Breast epithelium (tissue), 4 donors: Measurements from ENCODE around the gene PMM2. TPM values are rescaled to one million over a fixed set of nuclear protein-coding genes. Genes with fewer than 3 reads are reported as not detected.
A peak's percentile ranks its signal among the peaks of the same experiment; 100 is the strongest.
"Not testable (repeated sequence)": the region's sequence is repeated elsewhere in the genome, so short reads cannot be mapped to it uniquely, and the experiment has no call there.

Experiments
- DNase-seq, 2 donors: peaks; one replicate each; pipeline ENCODE4 v3.0.0-alpha.2; 2019; ENCODE audit warnings: low spot score in 2 of 2
- H3K27ac ChIP-seq, 2 donors: fragments of 200-600 bp; sonication (generic) in 1 of 2; one replicate each; pipeline ENCODE4 v1.5.1; 2016 to 2019; ENCODE audit warnings: mild to moderate bottlenecking in 1 of 2
- H3K27me3 ChIP-seq, 2 donors: fragments of 200-600 bp; sonication (generic) in 1 of 2; one replicate each; pipeline versions ENCODE4 v1.5.1 to v1.6.0; 2017 to 2019; ENCODE audit warnings: control low read depth in 1 of 2, mild to moderate bottlenecking in 1 of 2
- H3K36me3 ChIP-seq: fragments of 200-600 bp; one replicate; pipeline ENCODE4 v1.5.1; 2019
- H3K4me1 ChIP-seq, 2 donors: fragments of 200-600 bp; sonication (generic); one replicate each; pipeline ENCODE4 v1.5.1; 2016 to 2019; ENCODE audit warnings: control low read depth in 1 of 2
- H3K4me3 ChIP-seq, 3 donors: fragments of 200-600 bp; sonication (generic); 1 replicate in 2 of 3; 2 replicates in 1 of 3; pipeline ENCODE4 v1.5.1; 2016 to 2019; ENCODE audit warnings: mild to moderate bottlenecking in 3 of 3, moderate library complexity in 2 of 3
- H3K9me3 ChIP-seq, 2 donors: fragments of 200-600 bp; sonication (generic) in 1 of 2; one replicate each; pipeline ENCODE4 v1.5.1; 2016 to 2019; ENCODE audit warnings: control low read depth in 1 of 2
- POLR2A ChIP-seq: fragments of 450-650 bp; IDR thresholded peaks from one replicate; pipeline ENCODE4 v1.6.1; 2016; ENCODE audit warnings: antibody characterized with exemption, mild to moderate bottlenecking, moderate library complexity
- POLR2AphosphoS5 ChIP-seq, 3 donors: sonication (generic); formaldehyde crosslinking; IDR thresholded peaks; one replicate each; pipeline ENCODE4 v1.6.1; 2017; ENCODE audit warnings: antibody characterized with exemption in 3 of 3
- intact Hi-C: fragments of 100-400 bp; cut with DNase I; formaldehyde crosslinking; loops from one replicate; pipeline ENCODE4 v1.15.1; 2023; ENCODE audit warnings: low total_unique reads
- total RNA-seq, 3 donors: library from RNA; depleted of rRNA; stranded (reverse); fragments of >200 nt; gene quantifications; one replicate each; pipeline ENCODE4 v1.1.0, GENCODE V29; 2016
- TF ChIP-seq, protein P1 (sequence below), 3 donors: fragments of 450-650 bp; IDR thresholded peaks; one replicate each; pipeline ENCODE4 v1.5.1; 2016 to 2017; ENCODE audit warnings: antibody characterized with exemption in 3 of 3, mild to moderate bottlenecking in 3 of 3, moderate library complexity in 3 of 3

Gene PMM2
- 10 to 100 TPM; 21.4 to 36.4 (median 33.8) TPM for total RNA-seq

GRCh38 chr16:8797364-8798173 is at the start of gene PMM2, which contains the start of gene TMEM186:
Gene PMM2, plus strand, starts transcription at chr16:8797839. Its CDS starts 44 bp downstream, at chr16:8797883.
Gene TMEM186, minus strand, starts transcription at chr16:8797639. Its CDS starts 25 bp downstream, at chr16:8797614.
- intact Hi-C loops, result loop anchor here (10.0 kb wide), 1 partner anchor 123 kb away; the partner anchor contains the start of gene ABAT
- Histone ChIP-seq H3K27ac (peak within 1 kb of the TSS; percentile 78 to 87), H3K4me1 (peaks cover 0 to 14% of the 10 kb centered on the region in 2 donors), H3K27me3 (no peaks in the 10 kb centered on the region), H3K4me3 (peak within 1 kb of the TSS; percentile 76 to 99 (median 88)), H3K9me3 (no peaks in the 10 kb centered on the region), H3K36me3 (no peaks in the 10 kb centered on the region)
- TF ChIP-seq POLR2AphosphoS5 (IDR thresholded peaks at IDR 0.05), result peak; percentile 83 to 92 (median 92)
- TF ChIP-seq, protein P1, sequence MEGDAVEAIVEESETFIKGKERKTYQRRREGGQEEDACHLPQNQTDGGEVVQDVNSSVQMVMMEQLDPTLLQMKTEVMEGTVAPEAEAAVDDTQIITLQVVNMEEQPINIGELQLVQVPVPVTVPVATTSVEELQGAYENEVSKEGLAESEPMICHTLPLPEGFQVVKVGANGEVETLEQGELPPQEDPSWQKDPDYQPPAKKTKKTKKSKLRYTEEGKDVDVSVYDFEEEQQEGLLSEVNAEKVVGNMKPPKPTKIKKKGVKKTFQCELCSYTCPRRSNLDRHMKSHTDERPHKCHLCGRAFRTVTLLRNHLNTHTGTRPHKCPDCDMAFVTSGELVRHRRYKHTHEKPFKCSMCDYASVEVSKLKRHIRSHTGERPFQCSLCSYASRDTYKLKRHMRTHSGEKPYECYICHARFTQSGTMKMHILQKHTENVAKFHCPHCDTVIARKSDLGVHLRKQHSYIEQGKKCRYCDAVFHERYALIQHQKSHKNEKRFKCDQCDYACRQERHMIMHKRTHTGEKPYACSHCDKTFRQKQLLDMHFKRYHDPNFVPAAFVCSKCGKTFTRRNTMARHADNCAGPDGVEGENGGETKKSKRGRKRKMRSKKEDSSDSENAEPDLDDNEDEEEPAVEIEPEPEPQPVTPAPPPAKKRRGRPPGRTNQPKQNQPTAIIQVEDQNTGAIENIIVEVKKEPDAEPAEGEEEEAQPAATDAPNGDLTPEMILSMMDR (IDR thresholded peaks at IDR 0.05), result no peak
- DNase-seq, result peak; percentile 94 to 95

DNA sequence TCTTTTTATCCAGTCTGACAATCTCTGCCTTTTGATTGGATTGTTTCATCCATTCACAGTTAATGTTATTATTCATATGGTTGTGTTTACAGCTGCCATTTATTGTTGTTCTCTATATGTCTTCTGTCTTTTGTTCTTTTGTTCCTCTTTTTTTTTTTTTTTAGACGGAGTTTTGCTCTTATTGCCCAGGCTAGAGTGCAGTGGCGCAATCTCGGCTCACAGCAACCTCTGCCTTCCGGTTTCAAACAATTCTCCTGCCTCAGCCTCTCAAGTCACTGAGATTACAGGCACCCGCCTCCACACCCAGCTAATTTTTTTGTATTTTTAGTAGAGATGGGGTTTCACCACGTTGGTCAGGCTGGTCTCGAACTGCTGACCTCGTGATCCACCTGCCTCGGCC is 48.7 kb upstream of the PMM2 start:
- H3K36me3 ChIP-seq, intact Hi-C loops, H3K4me1 ChIP-seq, DNase-seq, H3K27me3 ChIP-seq, H3K27ac ChIP-seq, H3K4me3 ChIP-seq, H3K9me3 ChIP-seq: not testable (repeated sequence)

DNA sequence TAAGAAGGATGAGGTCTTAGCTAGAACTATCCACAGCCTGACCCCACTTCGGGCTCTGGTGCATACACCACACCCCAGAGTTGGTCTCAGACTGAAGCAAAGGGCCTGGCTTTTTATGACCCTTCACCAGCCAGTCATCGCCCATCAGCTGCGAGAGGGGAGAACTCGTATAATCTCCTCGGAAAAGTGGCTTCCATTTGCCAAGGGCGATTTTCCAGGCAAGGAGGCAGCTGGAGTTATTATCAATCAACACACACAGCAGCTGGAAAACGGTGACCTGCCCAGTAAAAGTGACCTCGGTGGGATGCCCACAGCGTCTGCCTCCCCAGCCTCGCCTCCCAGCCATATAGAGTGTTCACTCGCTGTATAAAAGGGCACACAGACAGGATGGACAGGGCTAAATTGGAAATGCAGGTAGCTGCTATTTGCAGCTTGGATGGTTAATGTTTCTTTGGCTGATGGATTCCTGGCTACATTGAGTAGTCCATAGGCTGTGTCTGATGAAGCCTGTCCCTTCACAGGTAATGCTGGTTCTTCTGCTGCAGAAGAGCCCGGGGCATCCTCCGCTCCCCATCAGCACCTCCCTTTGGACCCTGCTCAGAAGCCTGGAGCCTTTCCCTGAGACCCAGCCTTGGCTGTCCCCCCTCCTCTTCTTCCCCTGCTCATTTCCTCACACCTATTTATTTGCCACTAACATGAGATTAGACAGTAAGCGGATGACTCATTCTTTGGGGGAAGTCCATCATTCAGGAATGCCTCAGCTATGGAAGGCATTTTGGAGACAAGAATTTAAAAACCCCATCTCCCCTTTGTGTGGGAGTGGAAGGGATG is 45.9 kb upstream of the PMM2 start:
- TF ChIP-seq, protein P1 (IDR thresholded peaks at IDR 0.05), result no peak
- no peak for TF ChIP-seq POLR2A
- TF ChIP-seq POLR2AphosphoS5 (IDR thresholded peaks at IDR 0.05), result no peak
- intact Hi-C loops, result no loop called here

GRCh38 chr16:8752706-8753105 is 44.9 kb upstream of the PMM2 start:
- no peaks in the 10 kb centered on the region for H3K36me3 ChIP-seq
- intact Hi-C loops, result no loop called here
- no peaks in the 10 kb centered on the region for H3K4me1 ChIP-seq
- DNase-seq, result no peak
- no peak overlapping the region for H3K27ac ChIP-seq
- H3K27me3 ChIP-seq, result no peaks in the 10 kb centered on the region
- H3K4me3 ChIP-seq, result no peak overlapping the region
- no peak for TF ChIP-seq POLR2A
- TF ChIP-seq, protein P1 (IDR thresholded peaks at IDR 0.05), result no peak
- no peak for TF ChIP-seq POLR2AphosphoS5 (IDR thresholded peaks at IDR 0.05)
- no peaks in the 10 kb centered on the region for H3K9me3 ChIP-seq

More for the DNA sequence above, 45.9 kb upstream of the PMM2 start:
- Histone ChIP-seq H3K27ac (no peak overlapping the region), H3K4me1 (no peaks in the 10 kb centered on the region), H3K36me3 (no peaks in the 10 kb centered on the region), H3K9me3 (no peaks in the 10 kb centered on the region), H3K4me3 (no peak overlapping the region), H3K27me3 (no peaks in the 10 kb centered on the region)
- DNase-seq, result no peak

GRCh38 chr16:8753416-8754054 is 44.1 kb upstream of the PMM2 start:
- intact Hi-C loops, result no loop called here
- Histone ChIP-seq H3K4me3 (no peak overlapping the region), H3K27me3 (no peaks in the 10 kb centered on the region), H3K36me3 (no peaks in the 10 kb centered on the region), H3K27ac (no peak overlapping the region), H3K4me1 (no peaks in the 10 kb centered on the region), H3K9me3 (no peaks in the 10 kb centered on the region)
- no peak for DNase-seq
- TF ChIP-seq, protein P1 (IDR thresholded peaks at IDR 0.05), result no peak
- TF ChIP-seq POLR2A (no peak), POLR2AphosphoS5 (IDR thresholded peaks at IDR 0.05) (no peak)
